LHCN-M2 (cell line): ENCODE results near the gene FAM151A. TPM values are rescaled to one million over a fixed set of nuclear protein-coding genes. Genes with fewer than 3 reads are reported as not detected.
A peak's percentile ranks its signal among the peaks of the same experiment; 100 is the strongest.

Experiments used
- DNase-seq: peaks from one replicate; pipeline ENCODE4 v3.0.0-alpha.2; 2012; ENCODE audit warnings: low read depth
- polyA plus RNA-seq: library from polyadenylated mRNA; unstranded; fragments of >200 nt; gene quantifications from one replicate; pipeline ENCODE4 v1.2.1, GENCODE V29; 2012; ENCODE audit warnings: missing spikeins
- total RNA-seq: library from RNA; depleted of rRNA; stranded (reverse); fragments of >200 nt; gene quantifications from 2 replicates; pipeline ENCODE4 v1.2.3, GENCODE V29; 2014; rRNA removed

Gene FAM151A
- total RNA-seq, result not detected in 2 replicates
- polyA plus RNA-seq, result not detected

DNA sequence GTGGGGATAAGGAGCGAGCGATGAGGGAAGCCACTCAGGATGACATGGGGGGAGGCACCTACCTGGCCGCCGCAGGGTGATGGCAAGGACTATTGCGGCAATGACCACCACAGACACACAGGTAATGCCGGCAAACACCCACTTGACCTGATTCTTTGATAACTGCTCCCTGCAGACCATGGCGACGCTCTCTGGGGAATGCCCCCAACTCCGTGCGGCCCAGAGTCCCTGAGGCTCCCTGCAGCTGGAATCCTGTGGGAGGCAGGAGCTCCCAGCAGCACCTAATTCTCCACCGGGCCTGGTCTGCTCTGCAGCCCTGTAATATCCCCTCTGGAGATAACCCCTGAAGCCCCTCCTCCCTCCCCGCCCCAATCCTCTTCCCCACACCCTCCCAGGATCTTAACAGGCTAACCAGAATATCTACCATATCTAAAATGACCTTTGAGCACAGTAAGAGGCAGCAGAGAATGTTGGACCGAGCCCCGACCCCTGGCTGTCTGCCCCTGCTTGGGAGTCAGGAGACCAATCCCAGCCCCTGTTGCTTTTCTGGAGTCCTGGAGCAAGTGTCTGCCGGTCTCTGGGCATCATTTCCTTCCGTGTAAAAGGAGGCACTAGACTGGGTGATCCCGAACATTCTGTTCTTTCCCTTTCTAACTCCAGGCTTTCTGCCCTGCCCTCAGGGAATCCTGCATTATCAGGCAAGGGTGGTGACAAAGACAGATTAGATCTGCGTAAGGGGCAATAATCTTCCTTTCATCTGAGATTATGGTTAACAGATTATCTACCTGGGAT is at the start of gene FAM151A:
Gene FAM151A (minus strand): TSS at position 310 of the 792 bp plus-strand sequence. CDS start 130 bp downstream, at position 180.
- DNase-seq, result no peak

DNA sequence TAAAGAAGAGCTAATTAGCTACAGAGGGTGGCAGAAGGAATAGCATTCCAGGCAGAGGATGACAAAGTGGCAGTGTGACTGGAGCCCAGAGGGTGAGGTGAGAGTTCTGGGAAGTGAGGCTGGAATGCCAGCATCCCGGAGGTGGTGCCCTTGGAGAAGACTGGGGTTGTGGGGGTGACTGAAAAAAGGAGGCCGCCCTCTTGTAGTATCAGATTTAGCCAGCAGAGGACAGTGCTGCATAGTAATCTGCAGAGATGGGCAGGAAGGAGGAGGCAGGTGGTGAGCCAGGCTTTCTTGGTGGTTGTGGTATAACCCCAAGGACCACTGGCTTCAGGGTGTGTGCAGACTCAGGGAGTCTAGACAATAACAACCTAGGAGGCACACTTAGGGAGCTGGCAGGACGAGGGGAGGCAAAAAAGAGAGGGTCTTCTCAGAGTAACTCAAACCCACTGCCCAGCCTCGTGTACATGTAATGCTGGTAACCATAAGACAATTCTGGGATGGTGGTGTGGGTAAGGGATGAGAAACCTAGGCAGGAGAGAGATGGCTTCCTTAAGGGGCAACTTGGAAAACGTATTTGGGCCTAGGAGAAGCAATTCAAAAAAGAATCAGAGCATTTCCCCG is 48.8 kb upstream of the FAM151A start:
- DNase-seq, result peak; percentile 53

DNA sequence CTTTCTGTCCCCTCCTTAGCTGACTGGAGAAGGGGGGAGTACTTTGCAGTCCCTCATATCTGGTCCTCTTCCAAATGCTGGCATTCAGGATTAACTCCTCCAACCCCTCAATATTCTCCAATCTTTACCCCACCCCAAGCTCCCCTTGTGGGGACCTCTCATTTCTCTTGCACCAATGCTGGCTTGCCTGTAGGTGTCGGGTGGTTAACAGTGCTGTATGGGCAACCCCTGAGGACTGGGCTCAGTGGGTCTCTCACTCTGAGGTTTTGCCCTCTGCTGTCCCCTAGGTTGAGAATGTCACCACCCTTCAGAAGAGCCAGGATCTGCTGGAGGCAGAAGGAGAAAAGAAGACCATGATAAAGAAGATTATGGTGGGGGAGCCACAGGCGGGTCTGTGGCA is 45.2 kb upstream of the FAM151A start:
- DNase-seq, result no peak

GRCh38 chr1:54667797-54668196 is 44.5 kb upstream of the FAM151A start:
- no peak for DNase-seq

- DNase-seq, result no peak
These were observed 43.0 kb upstream of the FAM151A start for GRCh38 chr1:54666333-54666732.

GRCh38 chr1:54665852-54666251 is 42.5 kb upstream of the FAM151A start:
- DNase-seq, result no peak

- DNase-seq, result no peak
These were observed 41.0 kb upstream of the FAM151A start for GRCh38 chr1:54664364-54664763.

- no peak for DNase-seq
These were observed 40.4 kb upstream of the FAM151A start for GRCh38 chr1:54663725-54664124.

GRCh38 chr1:54658164-54658913 is 35.0 kb upstream of the FAM151A start:
- DNase-seq, result no peak

DNA sequence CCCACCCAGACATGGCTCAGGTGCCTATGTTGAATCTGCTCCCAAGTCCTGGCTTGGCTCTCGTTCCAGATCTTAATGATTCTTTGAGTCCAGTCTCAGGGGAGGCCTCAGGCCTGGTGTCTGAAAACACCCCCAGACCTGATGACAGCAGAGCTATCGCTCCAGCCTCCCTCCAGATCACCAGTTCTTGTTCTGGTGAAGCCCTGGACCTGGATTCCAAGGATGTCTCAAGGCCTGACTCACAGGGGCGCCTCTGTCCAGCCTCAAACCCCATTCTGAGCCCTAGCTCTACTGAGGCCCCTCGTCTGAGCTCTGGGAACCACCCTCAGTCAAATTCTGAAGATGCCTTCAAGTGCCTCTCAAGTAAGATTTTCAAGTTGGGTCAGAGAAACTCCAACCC is 29.7 kb upstream of the FAM151A start:
- no peak for DNase-seq

DNA sequence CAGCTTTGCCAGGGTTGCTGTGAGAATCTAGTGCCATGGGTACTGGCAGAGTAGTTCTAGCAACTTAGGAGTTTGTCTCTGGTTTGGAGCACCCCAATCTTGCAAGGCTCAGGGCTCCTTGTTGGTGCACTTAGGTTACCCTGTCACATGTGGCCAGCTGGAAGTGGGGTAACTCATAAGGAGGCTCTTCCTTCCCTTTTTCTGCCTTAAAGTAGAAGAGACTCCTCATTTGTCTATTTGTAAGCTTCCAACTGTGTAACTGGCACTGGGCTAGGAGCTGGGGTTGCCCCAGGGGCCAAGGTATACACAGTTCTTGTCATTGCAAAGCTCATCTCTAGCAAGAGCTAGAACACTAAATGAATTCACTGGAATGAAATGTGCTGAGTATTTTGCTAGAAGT is 28.8 kb upstream of the FAM151A start:
- no peak for DNase-seq

GRCh38 chr1:54651608-54652007 is 28.3 kb upstream of the FAM151A start:
- no peak for DNase-seq

DNA sequence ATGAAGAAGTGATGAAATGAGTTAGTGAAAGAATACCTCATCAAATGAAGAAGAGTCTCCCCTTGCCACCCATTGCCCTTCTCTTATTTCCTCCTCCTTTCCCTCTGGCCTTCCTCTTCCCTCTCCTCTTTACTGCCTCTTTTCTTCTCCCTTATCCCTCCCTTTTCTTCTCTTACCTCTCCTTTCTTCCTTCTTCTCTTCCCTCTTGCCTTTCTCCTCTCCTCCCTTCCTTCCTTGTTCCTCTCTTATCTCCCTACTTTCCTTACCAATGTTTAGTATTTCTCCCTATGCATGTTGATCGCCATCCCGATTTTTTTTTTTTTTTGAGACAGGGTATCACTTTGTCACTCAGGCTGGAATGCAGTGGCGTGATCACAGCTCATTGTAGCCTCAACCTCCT is 27.1 kb upstream of the FAM151A start:
- DNase-seq, result no peak

DNA sequence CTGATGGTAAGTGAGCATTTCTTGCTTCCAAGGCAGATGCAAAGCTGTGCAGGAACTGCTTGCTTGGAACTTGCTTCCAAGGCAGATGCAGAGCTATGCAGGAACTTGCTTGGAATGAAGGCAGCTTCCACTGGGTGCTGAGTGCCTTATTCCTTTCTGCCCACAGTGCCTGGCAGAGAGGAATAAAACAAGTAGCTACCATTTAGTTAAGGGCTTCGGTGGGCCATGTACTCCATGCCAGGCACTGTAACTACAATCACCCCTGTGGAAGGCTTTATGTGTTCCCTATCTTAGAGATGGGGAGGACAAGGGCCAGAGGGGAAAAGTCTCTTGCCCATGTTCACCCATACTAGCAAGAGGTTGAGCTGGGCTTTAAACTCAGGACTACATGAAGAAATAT is 26.6 kb upstream of the FAM151A start:
- no peak for DNase-seq

DNA sequence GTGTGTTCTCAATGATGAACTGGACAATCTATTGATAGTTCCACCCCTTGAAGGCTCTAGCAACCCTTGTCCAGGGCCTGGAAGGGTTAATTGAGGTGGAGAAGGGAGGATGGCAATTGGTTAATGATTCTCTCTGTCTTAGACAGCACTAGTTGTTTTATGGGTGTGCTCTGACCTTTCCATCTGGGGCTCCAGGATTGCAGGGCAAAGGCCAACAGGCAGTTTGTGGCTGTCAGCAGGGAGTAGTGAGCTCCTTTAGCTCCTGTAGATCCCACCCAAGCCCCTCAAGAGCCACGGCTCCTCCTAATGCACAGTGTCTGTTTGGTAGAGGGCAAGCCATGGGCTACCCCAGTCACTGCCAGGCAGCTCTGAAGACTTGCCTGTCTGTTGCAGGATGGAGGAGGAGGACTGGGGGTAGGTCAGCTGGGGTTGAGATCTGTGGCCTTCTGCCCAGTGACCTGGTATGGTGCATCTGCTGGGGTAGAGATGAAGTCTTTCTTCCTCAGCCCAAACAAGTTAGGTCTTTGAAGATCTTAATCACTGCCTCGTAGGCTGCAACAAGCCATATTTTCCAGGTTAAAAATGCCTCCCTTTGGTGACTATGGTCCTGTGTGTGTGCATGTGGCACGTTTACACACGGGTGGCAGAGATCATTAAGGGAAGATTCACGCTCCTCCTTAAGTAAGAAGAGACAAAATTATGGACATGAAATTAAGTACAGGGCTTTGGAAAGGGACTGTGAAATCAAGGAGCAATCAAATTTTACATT is 26.0 kb upstream of the FAM151A start:
- no peak for DNase-seq

GRCh38 chr1:54645806-54646676 is 22.7 kb upstream of the FAM151A start:
- DNase-seq, result no peak

DNA sequence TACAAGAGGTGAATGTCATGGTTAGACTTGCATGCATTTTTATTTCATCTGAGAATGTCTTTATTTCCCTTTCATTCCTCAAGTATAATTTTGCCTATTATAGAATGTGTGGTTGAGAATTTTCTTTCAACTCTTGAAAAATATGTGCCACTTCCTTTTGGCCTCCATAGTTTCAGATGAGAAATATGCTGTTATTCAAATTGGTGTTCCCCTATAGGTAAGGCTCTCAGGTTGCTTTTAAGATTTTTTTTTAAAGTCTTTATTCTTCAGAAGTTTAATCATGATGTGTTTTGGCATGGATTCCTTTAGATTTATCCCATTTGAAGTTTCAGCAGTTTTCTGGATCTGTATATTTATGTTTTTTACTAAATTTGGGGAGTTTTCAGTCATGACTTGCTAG is 20.4 kb upstream of the FAM151A start:
- no peak for DNase-seq

- DNase-seq, result no peak
These were observed 17.8 kb upstream of the FAM151A start, which contains the start of gene MROH7 for GRCh38 chr1:54640863-54641836. TSS of gene MROH7 (plus strand) at chr1:54641786. CDS start at chr1:54652927, 11,141 bp downstream.

- DNase-seq, result no peak
These were observed 17.0 kb upstream of the FAM151A start for GRCh38 chr1:54640361-54640760.
